ENCODE measurements around the gene SLC13A4. TPM values are rescaled to one million over a fixed set of nuclear protein-coding genes. Genes with fewer than 3 reads are reported as not detected.
"Not testable (repeated sequence)": the region's sequence is repeated elsewhere in the genome, so short reads cannot be mapped to it uniquely, and the experiment has no call there.

SLC13A4 gene
- total RNA-seq, 1 donor from 2014 or later = not detected

GRCh38 chr7:135708041-135708440 is 19.9 kb downstream of the SLC13A4 start:
- H3K4me1 Mint-ChIP-seq = no peaks in the 10 kb centered on the region

DNA sequence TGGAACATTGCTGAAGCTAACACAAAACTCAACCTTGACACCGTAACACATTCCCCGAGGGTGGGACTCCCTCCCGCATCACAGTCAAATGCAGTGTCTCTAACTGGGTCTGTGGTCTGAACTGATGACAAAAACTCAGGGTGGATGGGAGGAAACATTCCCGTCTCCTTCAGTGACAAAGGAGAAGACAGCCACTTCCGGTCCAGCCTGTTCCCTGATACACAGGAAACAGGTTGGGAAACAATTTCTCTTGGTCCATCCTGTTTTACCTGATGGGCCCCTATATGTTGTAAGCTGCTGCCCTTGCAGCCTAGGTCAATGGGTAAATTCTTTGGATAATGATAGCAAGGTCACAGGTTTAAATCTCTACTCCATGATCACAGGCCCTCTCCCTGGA is 20.4 kb downstream of the SLC13A4 start:
- intact Hi-C loops (cut with micrococcal nuclease) = no loop called here
- Mint-ChIP-seq H3K36me3 (ENCODE audit: low read depth) (no peaks in the 10 kb centered on the region), H3K4me3 (no peak overlapping the region), H3K27ac (no peak overlapping the region), H3K4me1 (no peaks in the 10 kb centered on the region), H3K9me3 (no peaks in the 10 kb centered on the region), H3K27me3 (no peaks in the 10 kb centered on the region)
- no peak for DNase-seq

More at GRCh38 chr7:135708041-135708440, 19.9 kb downstream of the SLC13A4 start:
- no peak for DNase-seq
- no peaks in the 10 kb centered on the region for H3K27me3 Mint-ChIP-seq
- H3K4me3 Mint-ChIP-seq = no peak overlapping the region
- no peaks in the 10 kb centered on the region for H3K9me3 Mint-ChIP-seq
- intact Hi-C loops (cut with micrococcal nuclease) = no loop called here
- H3K36me3 Mint-ChIP-seq (ENCODE audit: low read depth) = no peaks in the 10 kb centered on the region
- no peak overlapping the region for H3K27ac Mint-ChIP-seq

GRCh38 chr7:135706858-135707569 is 21.0 kb downstream of the SLC13A4 start:
- no peaks in the 10 kb centered on the region for H3K4me1 Mint-ChIP-seq
- H3K4me3 Mint-ChIP-seq = no peak overlapping the region
- DNase-seq = no peak
- H3K27me3 Mint-ChIP-seq = no peaks in the 10 kb centered on the region
- no peaks in the 10 kb centered on the region for H3K36me3 Mint-ChIP-seq (ENCODE audit: low read depth)
- intact Hi-C loops (cut with micrococcal nuclease) = no loop called here
- no peak overlapping the region for H3K27ac Mint-ChIP-seq
- no peaks in the 10 kb centered on the region for H3K9me3 Mint-ChIP-seq

- intact Hi-C loops (cut with micrococcal nuclease) = no loop called here
- Mint-ChIP-seq H3K4me3 (no peak overlapping the region), H3K36me3 (ENCODE audit: low read depth) (no peaks in the 10 kb centered on the region), H3K27me3 (no peaks in the 10 kb centered on the region), H3K27ac (no peak overlapping the region), H3K9me3 (no peaks in the 10 kb centered on the region), H3K4me1 (no peaks in the 10 kb centered on the region)
- no peak for DNase-seq
Observed at GRCh38 chr7:135706038-135706742, 21.8 kb downstream of the SLC13A4 start.

GRCh38 chr7:135704698-135705097 is 23.3 kb downstream of the SLC13A4 start:
- Mint-ChIP-seq H3K27ac (no peak overlapping the region), H3K27me3 (no peaks in the 10 kb centered on the region), H3K36me3 (ENCODE audit: low read depth) (no peaks in the 10 kb centered on the region), H3K4me3 (no peak overlapping the region), H3K4me1 (no peaks in the 10 kb centered on the region), H3K9me3 (no peaks in the 10 kb centered on the region)
- no peak for DNase-seq
- intact Hi-C loops (cut with micrococcal nuclease) = no loop called here

GRCh38 chr7:135704074-135704473 is 23.9 kb downstream of the SLC13A4 start:
- Mint-ChIP-seq H3K27me3 (no peaks in the 10 kb centered on the region), H3K36me3 (ENCODE audit: low read depth) (no peaks in the 10 kb centered on the region), H3K4me3 (no peak overlapping the region), H3K9me3 (no peaks in the 10 kb centered on the region), H3K4me1 (no peaks in the 10 kb centered on the region), H3K27ac (no peak overlapping the region)
- intact Hi-C loops (cut with micrococcal nuclease) = no loop called here
- DNase-seq = no peak

- Mint-ChIP-seq H3K4me1 (no peaks in the 10 kb centered on the region), H3K4me3 (no peak overlapping the region), H3K36me3 (ENCODE audit: low read depth) (no peaks in the 10 kb centered on the region), H3K27me3 (no peaks in the 10 kb centered on the region), H3K9me3 (no peaks in the 10 kb centered on the region), H3K27ac (no peak overlapping the region)
- no peak for DNase-seq
- intact Hi-C loops (cut with micrococcal nuclease) = no loop called here
Observed at GRCh38 chr7:135697276-135698049, 30.5 kb downstream of the SLC13A4 start.

- Mint-ChIP-seq H3K27me3 (no peaks in the 10 kb centered on the region), H3K9me3 (no peaks in the 10 kb centered on the region), H3K36me3 (ENCODE audit: low read depth) (peaks cover 4% of the 10 kb centered on the region), H3K4me1 (no peaks in the 10 kb centered on the region), H3K4me3 (no peak overlapping the region), H3K27ac (no peak overlapping the region)
- intact Hi-C loops (cut with micrococcal nuclease) = no loop called here
- DNase-seq = no peak
Observed at GRCh38 chr7:135693558-135693957, 34.4 kb downstream of the SLC13A4 start.

DNA sequence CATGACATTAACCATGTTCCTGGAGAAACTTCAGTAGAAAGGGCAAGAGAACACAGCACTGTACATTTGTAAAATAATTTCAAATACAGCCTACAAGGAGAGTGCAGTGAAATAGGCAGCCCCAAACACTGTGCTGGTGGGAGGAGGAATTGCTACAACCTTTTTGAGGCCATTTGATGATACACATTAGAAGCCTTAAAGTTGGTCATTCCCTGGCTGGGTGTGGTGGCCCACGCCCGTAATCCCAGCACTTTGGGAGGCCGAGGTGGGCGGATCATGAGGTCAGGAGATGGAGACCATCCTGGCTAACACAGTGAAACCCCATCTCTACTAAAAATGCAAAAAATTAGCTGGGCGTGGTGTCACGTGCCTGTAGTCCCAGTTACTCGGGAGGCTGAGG is 35.4 kb downstream of the SLC13A4 start:
- intact Hi-C loops (cut with micrococcal nuclease); H3K4me3 Mint-ChIP-seq; H3K9me3 Mint-ChIP-seq; DNase-seq; H3K36me3 Mint-ChIP-seq (ENCODE audit: low read depth); H3K27me3 Mint-ChIP-seq; H3K4me1 Mint-ChIP-seq; H3K27ac Mint-ChIP-seq: not testable (repeated sequence)

GRCh38 chr7:135692055-135692454 is 35.9 kb downstream of the SLC13A4 start:
- no peak for DNase-seq
- Mint-ChIP-seq H3K9me3 (no peaks in the 10 kb centered on the region), H3K36me3 (ENCODE audit: low read depth) (peaks cover 4% of the 10 kb centered on the region), H3K4me1 (no peaks in the 10 kb centered on the region), H3K27ac (no peak overlapping the region), H3K27me3 (no peaks in the 10 kb centered on the region), H3K4me3 (no peak overlapping the region)
- intact Hi-C loops (cut with micrococcal nuclease) = no loop called here

DNA sequence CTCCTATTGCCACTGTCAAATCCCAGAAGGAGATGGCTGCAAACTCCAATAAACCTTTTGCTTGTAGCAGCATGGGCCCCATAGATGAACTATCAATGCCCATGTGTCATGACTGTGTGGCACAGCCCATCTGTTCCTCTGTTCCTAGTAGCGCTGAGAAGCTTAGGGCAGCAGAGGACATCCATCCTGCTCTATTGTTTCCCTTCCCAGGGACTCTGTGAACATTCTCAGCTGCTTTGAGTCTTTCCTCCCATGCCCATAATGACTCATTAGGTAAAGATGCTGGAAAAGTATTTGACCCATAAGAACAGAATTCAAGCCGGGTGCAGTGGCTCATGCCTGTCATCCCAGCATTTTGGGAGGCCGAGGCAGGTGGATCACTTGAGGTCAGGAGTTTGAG is 37.4 kb downstream of the SLC13A4 start:
- no peaks in the 10 kb centered on the region for H3K4me1 Mint-ChIP-seq
- no peak for DNase-seq
- H3K27me3 Mint-ChIP-seq = no peaks in the 10 kb centered on the region

GRCh38 chr7:135687466-135687865 is 40.5 kb downstream of the SLC13A4 start:
- Mint-ChIP-seq H3K27ac (no peak overlapping the region), H3K27me3 (no peaks in the 10 kb centered on the region), H3K9me3 (no peaks in the 10 kb centered on the region), H3K4me3 (no peak overlapping the region), H3K36me3 (ENCODE audit: low read depth) (peaks cover 5% of the 10 kb centered on the region), H3K4me1 (no peaks in the 10 kb centered on the region)
- no peak for DNase-seq
- intact Hi-C loops (cut with micrococcal nuclease) = no loop called here

More for the DNA sequence above, 37.4 kb downstream of the SLC13A4 start:
- Mint-ChIP-seq H3K9me3 (no peaks in the 10 kb centered on the region), H3K36me3 (ENCODE audit: low read depth) (peaks cover 5% of the 10 kb centered on the region), H3K27ac (no peak overlapping the region), H3K4me3 (no peak overlapping the region)
- intact Hi-C loops (cut with micrococcal nuclease) = no loop called here

GRCh38 chr7:135685306-135686084 is 42.5 kb downstream of the SLC13A4 start:
- H3K4me3 Mint-ChIP-seq = no peak overlapping the region
- no peaks in the 10 kb centered on the region for H3K27me3 Mint-ChIP-seq
- no peak overlapping the region for H3K27ac Mint-ChIP-seq
- H3K4me1 Mint-ChIP-seq = peaks cover 2% of the 10 kb centered on the region
- H3K36me3 Mint-ChIP-seq (ENCODE audit: low read depth) = peaks cover 5% of the 10 kb centered on the region
- H3K9me3 Mint-ChIP-seq = no peaks in the 10 kb centered on the region
- DNase-seq = no peak
- intact Hi-C loops (cut with micrococcal nuclease) = no loop called here

All from activated CD4-positive, alpha-beta T cell treated with anti-CD3 and anti-CD28 coated beads, Interleukin-2, amount 10 ng/mL, durations not matched to agents 24 days and 14 days (primary cell).